H9 (cell line): ENCODE data around the gene AGAP3. TPM values are rescaled to one million over a fixed set of nuclear protein-coding genes. Genes with fewer than 3 reads are reported as not detected.

Experiments used
- DNase-seq: peaks from one replicate; pipeline ENCODE4 v3.0.0-alpha.2; 2017
- H2AFZ ChIP-seq: one replicate; pipeline ENCODE4 v1.6.1; 2013; ENCODE audit warnings: mild to moderate bottlenecking, low read length, control low read depth, moderate library complexity
- H2AK5ac ChIP-seq: 2 replicates; pipeline ENCODE4 v1.6.1; 2013; ENCODE audit warnings: low read length, control low read depth, mixed read lengths; ENCODE audit not compliant: insufficient read length
- H2BK120ac ChIP-seq: one replicate; pipeline ENCODE4 v1.6.1; 2013; ENCODE audit warnings: low read depth, mild to moderate bottlenecking, low read length, control low read depth, inconsistent platforms; ENCODE audit not compliant: poor library complexity, severe bottlenecking
- H2BK12ac ChIP-seq: 2 replicates; pipeline ENCODE4 v1.6.1; 2013; ENCODE audit warnings: low read length, control low read depth, mixed read lengths, low read depth; ENCODE audit not compliant: insufficient read length
- H2BK15ac ChIP-seq: 2 replicates; pipeline ENCODE4 v1.6.1; 2013; ENCODE audit warnings: low read depth, low read length, control low read depth
- H2BK20ac ChIP-seq: one replicate; pipeline ENCODE4 v1.6.1; 2013; ENCODE audit warnings: low read depth, mild to moderate bottlenecking, low read length, control low read depth, inconsistent platforms; ENCODE audit not compliant: poor library complexity, severe bottlenecking
- H2BK5ac ChIP-seq: 2 replicates; pipeline ENCODE4 v1.6.1; 2013; ENCODE audit warnings: low read length, control low read depth, mixed read lengths; ENCODE audit not compliant: insufficient read length
- H3K14ac ChIP-seq: 2 replicates; pipeline ENCODE4 v1.6.1; 2013; ENCODE audit warnings: low read length, control low read depth; ENCODE audit not compliant: insufficient read depth
- H3K18ac ChIP-seq: 2 replicates; pipeline ENCODE4 v1.6.1; 2013; ENCODE audit warnings: low read depth, mild to moderate bottlenecking, mixed read lengths, low read length, control low read depth; ENCODE audit not compliant: insufficient read length
- H3K23ac ChIP-seq: 2 replicates; pipeline ENCODE4 v1.6.1; 2013; ENCODE audit warnings: low read length, control low read depth, mixed read lengths, low read depth; ENCODE audit not compliant: insufficient read length
- H3K23me2 ChIP-seq: 2 replicates; pipeline ENCODE4 v1.6.1; 2013; ENCODE audit warnings: low read depth, mild to moderate bottlenecking, mixed read lengths, low read length, control low read depth; ENCODE audit not compliant: insufficient read length, poor library complexity, severe bottlenecking
- H3K27ac ChIP-seq: 2 replicates; pipeline ENCODE4 v1.5.1; 2013; ENCODE audit warnings: low read length, control low read depth, mixed read lengths, low read depth; ENCODE audit not compliant: insufficient read length
- H3K27me3 ChIP-seq: 2 replicates; pipeline ENCODE4 v1.6.1; 2013; ENCODE audit warnings: low read length, control low read depth, inconsistent platforms; ENCODE audit not compliant: insufficient read depth
- H3K4ac ChIP-seq: 2 replicates; pipeline ENCODE4 v1.6.1; 2013; ENCODE audit warnings: low read depth, mild to moderate bottlenecking, control low read depth, inconsistent platforms, low read length, moderate library complexity
- H3K4me1 ChIP-seq: 2 replicates; pipeline ENCODE4 v1.6.1; 2013; ENCODE audit warnings: low read length, control low read depth, inconsistent platforms; ENCODE audit not compliant: insufficient read depth
- H3K4me2 ChIP-seq: 2 replicates; pipeline ENCODE4 v1.6.1; 2013; ENCODE audit warnings: low read length, control low read depth, mixed read lengths; ENCODE audit not compliant: insufficient read length, insufficient read depth
- H3K56ac ChIP-seq: 2 replicates; pipeline ENCODE4 v1.6.1; 2013; ENCODE audit warnings: low read depth, mild to moderate bottlenecking, mixed read lengths, low read length, control low read depth; ENCODE audit not compliant: insufficient read length
- H3K79me1 ChIP-seq: 2 replicates; pipeline ENCODE4 v1.6.1; 2013; ENCODE audit warnings: low read depth, mild to moderate bottlenecking, moderate library complexity, low read length, control low read depth, inconsistent platforms; ENCODE audit not compliant: insufficient read depth, poor library complexity, severe bottlenecking
- H3K79me2 ChIP-seq: 2 replicates; pipeline ENCODE4 v1.6.1; 2013; ENCODE audit warnings: low read length, control low read depth, inconsistent platforms; ENCODE audit not compliant: insufficient read depth
- H3K9ac ChIP-seq: 2 replicates; pipeline ENCODE4 v1.6.1; 2013; ENCODE audit warnings: low read length, control low read depth, mixed read lengths; ENCODE audit not compliant: insufficient read length; ENCODE audit errors: extremely low read depth
- H3K9me3 ChIP-seq: one replicate; pipeline ENCODE4 v1.6.1; 2013; ENCODE audit warnings: low read depth, low read length, inconsistent platforms; ENCODE audit not compliant: control insufficient read depth
- H3T11ph ChIP-seq: one replicate; pipeline ENCODE4 v1.6.1; 2013; ENCODE audit warnings: mild to moderate bottlenecking, low read length, control low read depth, inconsistent platforms
- H4K20me1 ChIP-seq: one replicate; pipeline ENCODE4 v1.6.1; 2013; ENCODE audit not compliant: control insufficient read depth, insufficient read length, insufficient read depth
- H4K5ac ChIP-seq: 2 replicates; pipeline ENCODE4 v1.6.1; 2013; ENCODE audit warnings: low read depth, mild to moderate bottlenecking, mixed read lengths, low read length, control low read depth; ENCODE audit not compliant: insufficient read length
- H4K8ac ChIP-seq: replicated peaks from 2 replicates; pipeline ENCODE4 v1.6.1; 2013; ENCODE audit warnings: low read length, control low read depth, mixed read lengths, low read depth; ENCODE audit not compliant: insufficient read length
- H4K91ac ChIP-seq: 2 replicates; pipeline ENCODE4 v1.6.1; 2013; ENCODE audit warnings: low read depth, mild to moderate bottlenecking, moderate library complexity, mixed read lengths, low read length, control low read depth; ENCODE audit not compliant: insufficient read length
- H3K27ac Mint-ChIP-seq, 3 experiments: 2 replicates in 2 of 3; 3 replicates in 1 of 3; pipeline ENCODE4 v1.8.0; 2020 to 2021; ENCODE audit warnings: mixed read lengths in 3 of 3, mild to moderate bottlenecking in 1 of 3, moderate library complexity in 1 of 3
- H3K27me3 Mint-ChIP-seq: 2 replicates; pipeline ENCODE4 v1.8.0; 2021; ENCODE audit warnings: low read depth, mild to moderate bottlenecking, moderate library complexity, mixed read lengths
- H3K36me3 Mint-ChIP-seq, 3 experiments: 2 replicates in 2 of 3; 3 replicates in 1 of 3; pipeline ENCODE4 v1.8.0; 2020 to 2021; ENCODE audit warnings: low read depth in 3 of 3, mixed read lengths in 3 of 3; ENCODE audit not compliant: insufficient read depth in 1 of 3
- H3K4me1 Mint-ChIP-seq, 2 experiments: 2 replicates each; pipeline ENCODE4 v1.8.0; 2020; ENCODE audit warnings: mixed read lengths in 2 of 2
- H3K4me3 Mint-ChIP-seq, 2 experiments: 2 replicates in 1 of 2; 3 replicates in 1 of 2; pipeline ENCODE4 v1.8.0; 2020 to 2021; ENCODE audit warnings: mild to moderate bottlenecking in 2 of 2, mixed read lengths in 2 of 2, moderate library complexity in 1 of 2
- H3K9me3 Mint-ChIP-seq, 2 experiments: 2 replicates in 1 of 2; 3 replicates in 1 of 2; pipeline ENCODE4 v1.8.0; 2020; ENCODE audit warnings: mild to moderate bottlenecking in 2 of 2, mixed read lengths in 2 of 2, moderate library complexity in 1 of 2
- WGBS: extraction: QIAGEN DNeasy Blood & Tissue Kit; methylation state at CpG from one replicate; pipeline ENCODE4 v1.1.7; 2013; ENCODE audit warnings: missing lambda C conversion rate, low lambda C conversion rate, mixed read lengths; ENCODE audit not compliant: insufficient read length; ENCODE audit errors: extremely low coverage; 5-methylcytosine and 5-hydroxymethylcytosine counted together
- total RNA-seq: library from RNA; stranded (reverse); gene quantifications from 2 replicates; pipeline ENCODE4 v1.2.1, GENCODE V29; 2021
- TF ChIP-seq, protein P1 (sequence below): fragments of 200-600 bp; sonication (generic); conservative IDR thresholded peaks from 3 replicates; pipeline ENCODE4 v1.8.0; 2021; ENCODE audit warnings: antibody characterized with exemption, mild to moderate bottlenecking

AGAP3 gene
- total RNA-seq, 1 experiment from 2014 or later = 97.7 TPM

DNA sequence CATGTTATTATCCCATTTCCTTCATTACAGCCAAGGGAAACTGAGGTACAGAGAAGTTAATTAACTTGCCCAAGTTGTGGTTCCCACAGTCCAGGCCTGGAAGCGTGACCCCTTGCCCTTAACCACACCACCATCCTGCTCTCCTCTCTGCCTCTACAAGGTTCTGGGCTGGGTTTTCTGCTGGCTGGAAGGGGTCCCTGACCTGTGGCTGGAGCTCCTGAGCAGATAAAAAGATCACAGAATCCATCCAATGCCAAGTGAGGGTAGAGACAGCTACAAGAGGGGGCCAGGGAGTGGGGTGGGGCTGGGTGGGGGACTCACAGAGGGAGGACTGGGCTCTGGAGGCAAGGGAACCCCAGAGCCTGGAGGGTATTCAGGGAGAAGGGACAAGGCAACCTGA lies 91.0 kb downstream of the AGAP3 start:
- no peaks in the 10 kb centered on the region for H3K9me3 ChIP-seq
- no peak overlapping the region for H2BK120ac ChIP-seq
- H3K56ac ChIP-seq = no peak overlapping the region
- Mint-ChIP-seq H3K27me3 (peaks cover 79% of the 10 kb centered on the region), H3K4me3 (no peak overlapping the region), H3K4me1 (peaks cover 3 to 9% of the 10 kb centered on the region in 2 experiments; a peak in 3 of 4 replicates), H3K27ac (no peak overlapping the region), H3K36me3 (peaks cover 0 to 3% (median 0%) of the 10 kb centered on the region in 3 experiments; a peak in 2 of 7 replicates), H3K9me3 (peaks cover 17 to 24% of the 10 kb centered on the region in 2 experiments)
- no peak overlapping the region for H3K4me2 ChIP-seq
- H3K27ac ChIP-seq = no peak overlapping the region
- no CpG with 5 or more reads among the region's 1 CpG for WGBS
- H4K91ac ChIP-seq = no peak overlapping the region
- H3K23me2 ChIP-seq = no peaks in the 10 kb centered on the region
- H3T11ph ChIP-seq = no peak overlapping the region
- H4K8ac ChIP-seq = no peak overlapping the region
- no peak for DNase-seq
- H2BK5ac ChIP-seq = no peak overlapping the region
- no peak overlapping the region for H2BK12ac ChIP-seq
- H4K20me1 ChIP-seq = no peaks in the 10 kb centered on the region
- H3K79me2 ChIP-seq = no peaks in the 10 kb centered on the region
- no peak overlapping the region for H2AK5ac ChIP-seq
- H4K5ac ChIP-seq = no peak overlapping the region
- no peaks in the 10 kb centered on the region for H3K4me1 ChIP-seq
- H3K9ac ChIP-seq = no peak overlapping the region
- TF ChIP-seq, protein P1, sequence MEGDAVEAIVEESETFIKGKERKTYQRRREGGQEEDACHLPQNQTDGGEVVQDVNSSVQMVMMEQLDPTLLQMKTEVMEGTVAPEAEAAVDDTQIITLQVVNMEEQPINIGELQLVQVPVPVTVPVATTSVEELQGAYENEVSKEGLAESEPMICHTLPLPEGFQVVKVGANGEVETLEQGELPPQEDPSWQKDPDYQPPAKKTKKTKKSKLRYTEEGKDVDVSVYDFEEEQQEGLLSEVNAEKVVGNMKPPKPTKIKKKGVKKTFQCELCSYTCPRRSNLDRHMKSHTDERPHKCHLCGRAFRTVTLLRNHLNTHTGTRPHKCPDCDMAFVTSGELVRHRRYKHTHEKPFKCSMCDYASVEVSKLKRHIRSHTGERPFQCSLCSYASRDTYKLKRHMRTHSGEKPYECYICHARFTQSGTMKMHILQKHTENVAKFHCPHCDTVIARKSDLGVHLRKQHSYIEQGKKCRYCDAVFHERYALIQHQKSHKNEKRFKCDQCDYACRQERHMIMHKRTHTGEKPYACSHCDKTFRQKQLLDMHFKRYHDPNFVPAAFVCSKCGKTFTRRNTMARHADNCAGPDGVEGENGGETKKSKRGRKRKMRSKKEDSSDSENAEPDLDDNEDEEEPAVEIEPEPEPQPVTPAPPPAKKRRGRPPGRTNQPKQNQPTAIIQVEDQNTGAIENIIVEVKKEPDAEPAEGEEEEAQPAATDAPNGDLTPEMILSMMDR = no peak
- no peak overlapping the region for H2AFZ ChIP-seq
- no peak overlapping the region for H3K23ac ChIP-seq
- H2BK20ac ChIP-seq = no peak overlapping the region
- no peak overlapping the region for H3K14ac ChIP-seq
- H3K27me3 ChIP-seq = peaks cover 4% of the 10 kb centered on the region; the same call in 1 of the 2 replicates
- H3K4ac ChIP-seq = no peak overlapping the region
- H3K79me1 ChIP-seq = no peaks in the 10 kb centered on the region
- H2BK15ac ChIP-seq = no peak overlapping the region
- H3K18ac ChIP-seq = no peak overlapping the region
